ENCODE results near the gene ATP10D. TPM values are rescaled to one million over a fixed set of nuclear protein-coding genes. Genes with fewer than 3 reads are reported as not detected.

The ATP10D gene
- total RNA-seq, 1 experiment from 2014 or later = 27.4 TPM

DNA sequence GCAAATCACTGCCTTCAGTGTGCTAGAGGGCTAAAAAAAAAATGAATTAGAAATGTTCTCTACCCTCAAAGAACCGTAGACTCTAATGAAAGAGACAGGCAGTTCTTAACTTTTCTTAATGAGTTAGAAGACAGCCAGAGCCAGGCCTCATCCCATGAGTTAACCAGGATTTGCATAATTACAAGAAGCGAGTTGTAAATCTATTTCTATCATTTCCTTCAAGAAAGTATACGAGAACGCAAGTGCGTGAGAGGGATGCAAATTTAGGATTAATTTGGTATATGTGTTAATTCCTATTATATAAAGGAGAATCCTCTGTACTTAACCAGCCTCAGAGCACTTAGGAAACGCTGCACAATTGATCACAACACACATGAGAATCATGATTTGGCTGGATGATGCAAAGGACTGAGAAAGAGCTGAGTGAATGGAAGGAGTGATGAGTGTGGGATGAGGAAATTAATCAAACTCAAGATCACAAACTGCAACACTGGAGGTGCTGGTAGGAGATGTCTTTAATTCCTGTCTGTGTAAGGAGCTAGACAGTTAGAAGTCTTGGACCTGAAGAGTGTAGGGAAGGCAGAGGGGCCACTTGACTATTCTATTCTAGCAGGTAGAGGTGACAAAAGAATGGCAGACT, 157.2 kb downstream of the ATP10D start:
- Histone ChIP-seq H3K9me3 (ENCODE audit: low read length) (no peaks in the 10 kb centered on the region), H3K27me3 (ENCODE audit: low read length) (no peaks in the 10 kb centered on the region), H3K79me2 (ENCODE audit: low read length) (no peaks in the 10 kb centered on the region), H3K9me2 (replicated peaks; ENCODE audit: insufficient read depth, low read length) (no peaks in the 10 kb centered on the region), H4K20me1 (ENCODE audit: insufficient read depth, low read depth, low read length) (no peaks in the 10 kb centered on the region), H3K4me3 (ENCODE audit: low read length) (peak overlapping the region; percentile 14), H3K9ac (ENCODE audit: low read length) (no peak overlapping the region), H3K4me1 (ENCODE audit: low read length) (peaks cover 31% of the 10 kb centered on the region), H2AFZ (ENCODE audit: low read length) (no peak overlapping the region), H3K27ac (ENCODE audit: low read length) (no peak overlapping the region), H3K4me2 (ENCODE audit: low read depth, low read length, poor library complexity, severe bottlenecking) (peak overlapping the region; percentile 54), H3K36me3 (ENCODE audit: insufficient read depth, low read length) (no peaks in the 10 kb centered on the region)
- DNase-seq = peak; percentile 78

Other genes starting within 250 kb of the ATP10D start
- gene COMMD8, start 21.6 kb upstream of the ATP10D start, total RNA-seq (2014; rRNA removed; shearing (Covaris generic); ENCODE audit: low replicate concordance) = 25.4 and 94.5 TPM in 2 replicates